Fibroblast of mammary gland (primary cell): ENCODE data around the gene ATOX1.
A peak's percentile ranks its signal among the peaks of the same experiment; 100 is the strongest.

Source experiments
- DNase-seq: peaks from one replicate; pipeline ENCODE4 v3.0.0-alpha.2; 2010; ENCODE audit warnings: low read depth
- H3K4me3 ChIP-seq: 2 replicates; pipeline ENCODE4 v1.5.1; 2011; ENCODE audit warnings: low read depth, mild to moderate bottlenecking, low read length, moderate library complexity; ENCODE audit not compliant: control insufficient read depth
- CTCF ChIP-seq: conservative IDR thresholded peaks from 2 replicates; pipeline ENCODE4 v1.5.1; 2011; ENCODE audit warnings: low read depth, low read length, inconsistent platforms; ENCODE audit not compliant: control insufficient read depth, insufficient read depth

The ATOX1 gene

GRCh38 chr5:151741678-151742423, 16.6 kb downstream of the ATOX1 start:
- peak; percentile 81 for DNase-seq
- TF ChIP-seq CTCF = no peak
- no peak overlapping the region for H3K4me3 ChIP-seq

DNA sequence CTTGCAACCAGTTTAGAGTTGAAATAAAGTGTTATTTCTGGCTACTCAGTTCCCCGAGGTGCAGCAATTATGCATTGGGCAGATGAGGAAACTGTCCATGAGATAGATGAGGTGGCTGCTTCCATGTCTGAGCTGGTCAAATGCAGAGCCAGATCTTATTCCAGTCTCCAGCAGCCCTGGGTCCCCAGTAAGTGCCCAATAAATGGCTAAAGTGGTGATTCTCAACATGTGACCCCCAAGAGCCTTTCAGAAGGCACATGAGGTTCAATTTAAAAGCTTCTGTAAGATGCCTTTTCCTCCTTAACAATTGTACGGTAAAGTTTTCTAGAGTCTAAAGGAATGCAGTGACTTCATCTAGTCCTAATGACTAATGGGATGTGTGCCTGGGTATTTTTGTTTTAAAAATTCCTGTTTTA, 17.5 kb downstream of the ATOX1 start:
- peak; percentile 79 for DNase-seq
- no peak overlapping the region for H3K4me3 ChIP-seq
- TF ChIP-seq CTCF = no peak

DNA sequence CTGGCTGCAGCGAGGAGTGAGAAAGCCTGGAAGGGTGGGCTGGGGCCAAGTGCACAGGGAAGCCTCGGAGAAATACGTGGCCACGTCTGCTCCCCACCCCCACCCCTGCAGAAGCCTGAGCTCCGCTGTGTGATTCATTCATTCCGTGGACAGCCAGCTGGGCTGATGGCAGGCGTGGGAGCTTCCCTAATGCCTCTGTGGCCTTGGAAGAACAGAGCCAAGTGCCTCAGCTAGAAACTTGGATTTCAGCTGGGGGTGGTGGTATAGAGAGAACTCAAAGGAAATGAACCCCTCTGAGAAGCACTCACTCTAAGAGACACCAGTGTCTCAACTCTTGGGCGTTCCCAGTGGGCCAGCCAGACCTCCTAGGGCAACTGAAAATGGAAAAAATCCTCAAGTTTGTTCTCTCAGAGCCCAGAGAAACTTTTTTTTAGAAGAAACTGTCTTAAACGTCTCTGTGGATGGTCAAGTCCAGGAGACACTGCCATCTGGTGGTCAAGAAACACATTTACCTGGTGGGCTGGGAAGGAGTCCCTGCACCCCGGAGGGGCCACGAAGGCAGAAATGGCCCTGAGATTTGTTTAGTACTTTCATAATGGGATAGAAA, 18.0 kb downstream of the ATOX1 start:
- DNase-seq = peak; percentile 96
- peak overlapping the region; percentile 8 for H3K4me3 ChIP-seq
- peak; percentile 86 for TF ChIP-seq CTCF

GRCh38 chr5:151739939-151740335, 18.5 kb downstream of the ATOX1 start:
- H3K4me3 ChIP-seq = no peak overlapping the region
- DNase-seq = peak; percentile 95
- TF ChIP-seq CTCF = no peak

- peak; percentile 1 for TF ChIP-seq CTCF
- no peak for DNase-seq
- no peak overlapping the region for H3K4me3 ChIP-seq
Observed at GRCh38 chr5:151739395-151739794, 19.0 kb downstream of the ATOX1 start.

DNA sequence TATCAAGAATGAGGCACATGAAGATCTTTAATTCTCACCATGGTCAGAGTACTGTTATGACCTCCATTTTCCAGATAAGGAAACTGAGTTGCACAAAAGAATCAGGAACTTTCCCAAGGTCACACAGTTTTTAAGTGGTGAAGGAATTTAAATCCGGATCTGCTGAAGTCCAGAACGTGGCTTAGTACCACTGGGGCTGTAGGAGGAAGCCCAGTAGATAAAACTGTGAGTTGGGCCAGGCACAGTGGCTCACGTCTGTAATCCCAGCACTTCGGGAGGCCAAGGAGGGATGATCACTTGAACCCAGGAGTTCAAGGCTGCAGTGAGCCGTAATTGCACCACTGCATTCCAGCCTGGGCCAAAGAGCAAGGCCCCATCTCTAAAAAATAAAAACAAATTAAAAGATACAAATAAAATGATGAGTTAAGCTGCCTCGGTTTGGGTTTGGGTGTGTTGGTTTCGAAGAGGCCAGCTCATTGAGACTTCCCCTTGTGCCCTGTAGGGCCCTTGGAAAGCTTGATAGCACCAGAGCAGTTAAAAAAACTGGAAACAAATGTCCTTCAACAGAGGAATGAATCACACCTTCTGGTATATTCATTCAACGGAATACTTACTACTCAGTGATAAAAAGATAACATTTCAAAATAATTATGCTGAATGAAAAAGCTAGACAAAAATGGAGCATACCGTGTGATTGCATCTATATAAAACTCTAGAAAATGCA, 20.1 kb downstream of the ATOX1 start:
- no peak overlapping the region for H3K4me3 ChIP-seq
- no peak for TF ChIP-seq CTCF
- peak; percentile 45 for DNase-seq
